ENCODE measurements around the gene DPH3.

- no peak for TF ChIP-seq EZH2 (IDR thresholded peaks at IDR 0.05; ENCODE audit: low read length)
- no peak for TF ChIP-seq CTCF (optimal IDR thresholded peaks at IDR 0.05 in 1 of 3, IDR thresholded peaks at IDR 0.05 in 1 of 3, conservative IDR thresholded peaks at IDR 0.05 in 1 of 3; ENCODE audit: extremely low read depth in 1 of 3, insufficient read depth in 2 of 3, low read length in 3 of 3)
These were observed 44.8 kb upstream of the DPH3 start for GRCh38 chr3:16309558-16309957.
